ENCODE results near the gene MET.

DNA sequence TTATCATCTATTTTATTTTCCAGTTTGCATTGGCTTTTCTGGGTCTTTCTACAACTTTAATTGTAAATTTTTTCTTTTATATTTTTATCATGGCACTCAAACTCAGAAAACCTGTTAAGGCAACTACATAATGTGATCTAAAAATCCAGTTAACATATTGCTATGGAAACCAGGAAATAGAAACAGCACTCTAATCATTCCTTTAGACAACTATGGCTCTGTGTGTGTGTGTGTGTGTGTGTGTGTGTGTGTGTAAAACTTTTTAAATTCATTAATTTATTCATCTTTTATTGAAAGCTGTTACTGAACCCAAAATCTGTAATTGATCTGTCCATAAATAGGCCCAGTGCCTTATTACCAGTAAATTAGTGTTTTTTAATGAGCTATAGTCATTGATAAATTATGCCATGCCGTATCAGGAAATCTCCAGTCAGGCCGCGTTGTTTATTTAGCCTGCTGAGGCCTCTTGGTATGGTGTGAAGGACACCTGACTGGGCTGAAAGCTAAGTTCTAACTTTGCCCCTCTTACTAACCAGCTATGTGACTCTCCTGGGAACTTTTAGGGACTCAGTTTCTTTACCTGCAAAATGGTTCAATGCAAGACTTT lies 1.5 kb upstream of the MET start:
- TF ChIP-seq EZH2 (IDR thresholded peaks at IDR 0.05; ENCODE audit: borderline replicate concordance, low read depth, low read length, severe bottlenecking), result no peak
- no peak for TF ChIP-seq MYC (IDR thresholded peaks at IDR 0.05; ENCODE audit: low read depth, low read length)
- TF ChIP-seq, protein P1, sequence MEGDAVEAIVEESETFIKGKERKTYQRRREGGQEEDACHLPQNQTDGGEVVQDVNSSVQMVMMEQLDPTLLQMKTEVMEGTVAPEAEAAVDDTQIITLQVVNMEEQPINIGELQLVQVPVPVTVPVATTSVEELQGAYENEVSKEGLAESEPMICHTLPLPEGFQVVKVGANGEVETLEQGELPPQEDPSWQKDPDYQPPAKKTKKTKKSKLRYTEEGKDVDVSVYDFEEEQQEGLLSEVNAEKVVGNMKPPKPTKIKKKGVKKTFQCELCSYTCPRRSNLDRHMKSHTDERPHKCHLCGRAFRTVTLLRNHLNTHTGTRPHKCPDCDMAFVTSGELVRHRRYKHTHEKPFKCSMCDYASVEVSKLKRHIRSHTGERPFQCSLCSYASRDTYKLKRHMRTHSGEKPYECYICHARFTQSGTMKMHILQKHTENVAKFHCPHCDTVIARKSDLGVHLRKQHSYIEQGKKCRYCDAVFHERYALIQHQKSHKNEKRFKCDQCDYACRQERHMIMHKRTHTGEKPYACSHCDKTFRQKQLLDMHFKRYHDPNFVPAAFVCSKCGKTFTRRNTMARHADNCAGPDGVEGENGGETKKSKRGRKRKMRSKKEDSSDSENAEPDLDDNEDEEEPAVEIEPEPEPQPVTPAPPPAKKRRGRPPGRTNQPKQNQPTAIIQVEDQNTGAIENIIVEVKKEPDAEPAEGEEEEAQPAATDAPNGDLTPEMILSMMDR (IDR thresholded peaks at IDR 0.05; ENCODE audit: extremely low read depth in 1 of 2, insufficient read depth in 1 of 2, low read depth in 1 of 2, low read length in 2 of 2), result no peak
- TF ChIP-seq POLR2AphosphoS5 (IDR thresholded peaks at IDR 0.05; ENCODE audit: insufficient read depth, low read depth, low read length), result no peak

Data from endothelial cell of umbilical vein (primary cell).